Left ventricle myocardium inferior (tissue), 1 donor: ENCODE results near the gene PALD1. TPM values are rescaled to one million over a fixed set of nuclear protein-coding genes. Genes with fewer than 3 reads are reported as not detected.
A peak's percentile ranks its signal among the peaks of the same experiment; 100 is the strongest.
"Not testable (repeated sequence)": the region's sequence is repeated elsewhere in the genome, so short reads cannot be mapped to it uniquely, and the experiment has no call there.

ENCODE experiments used
- DNase-seq: peaks from one replicate; pipeline ENCODE4 v3.0.0-alpha.2; 2020
- H3K27ac ChIP-seq: fragments of 200-600 bp; replicated peaks from 2 replicates; pipeline ENCODE4 v1.8.0; 2021
- H3K27me3 ChIP-seq: fragments of 200-600 bp; 2 replicates; pipeline ENCODE4 v1.8.0; 2021; ENCODE audit warnings: low read depth
- H3K36me3 ChIP-seq: fragments of 200-600 bp; 2 replicates; pipeline ENCODE4 v1.8.0; 2021
- H3K4me1 ChIP-seq: fragments of 200-600 bp; 2 replicates; pipeline ENCODE4 v1.8.0; 2021
- H3K4me3 ChIP-seq: fragments of 200-600 bp; 2 replicates; pipeline ENCODE4 v1.8.0; 2021; ENCODE audit warnings: mild to moderate bottlenecking, moderate library complexity
- H3K9me3 ChIP-seq: fragments of 200-600 bp; replicated peaks from 2 replicates; pipeline ENCODE4 v1.8.0; 2021
- intact Hi-C: fragments of 100-400 bp; cut with micrococcal nuclease; formaldehyde crosslinking; loops from one replicate; pipeline ENCODE4 v1.11.0; 2022
- total RNA-seq: library from RNA; stranded (reverse); fragmentation: NEBNext Ultra II Directional; extraction: Animal tissue kit (Norgen Biotek cat#: 25700); gene quantifications from one replicate; pipeline ENCODE4 v1.2.1, GENCODE V29; 2021
- TF ChIP-seq, protein P1 (sequence below): fragments of 200-600 bp; IDR thresholded peaks from 2 replicates; pipeline ENCODE4 v1.8.0; 2021; ENCODE audit warnings: antibody characterized with exemption, mild to moderate bottlenecking, borderline replicate concordance
- donor health status: DM: no; HTN: yes; CAD: no; lungs with severe emphysema.

The PALD1 gene
- total RNA-seq, 1 donor from 2014 or later = 5.1 TPM

DNA sequence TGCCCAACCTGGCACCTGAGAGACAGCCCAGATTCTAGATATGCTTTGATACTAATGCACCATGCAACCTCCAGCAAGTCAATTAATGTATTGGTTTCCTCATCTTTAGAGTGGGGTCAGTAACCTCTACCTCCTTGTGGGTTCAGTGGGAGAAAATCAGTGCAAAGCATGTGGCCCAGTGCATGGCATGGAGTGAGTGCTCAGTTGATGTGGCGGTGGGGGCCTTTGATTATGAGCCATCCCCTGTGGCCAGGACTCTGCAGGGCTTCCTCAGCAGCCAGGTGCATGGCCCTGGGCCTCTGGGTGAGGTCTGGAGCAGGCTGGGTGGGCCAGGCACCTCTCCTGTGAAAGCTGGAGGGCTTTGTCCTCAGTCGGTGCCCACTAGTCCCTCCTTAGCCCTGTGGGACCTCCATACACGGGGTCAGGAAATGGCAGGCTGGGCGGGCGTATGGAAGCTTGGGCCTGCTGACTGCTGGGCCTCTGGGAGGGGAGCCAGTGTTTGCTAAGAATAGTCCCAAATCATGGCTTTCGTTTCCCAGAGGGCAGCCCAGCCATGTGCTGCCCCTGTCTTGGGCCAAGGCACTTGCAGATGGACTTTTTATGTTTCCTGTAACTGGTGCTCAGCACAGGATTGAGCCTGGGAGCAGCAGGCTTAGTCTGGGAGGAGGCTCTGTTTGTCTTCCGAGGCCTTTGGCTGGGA is 3.4 kb downstream of the PALD1 start:
- intact Hi-C loops = no loop called here
- Histone ChIP-seq H3K27me3 (no peaks in the 10 kb centered on the region), H3K4me1 (peaks cover 94% of the 10 kb centered on the region), H3K9me3 (no peaks in the 10 kb centered on the region), H3K36me3 (no peaks in the 10 kb centered on the region), H3K4me3 (peak overlapping the region; percentile 77), H3K27ac (peak overlapping the region; percentile 88)
- TF ChIP-seq, protein P1, sequence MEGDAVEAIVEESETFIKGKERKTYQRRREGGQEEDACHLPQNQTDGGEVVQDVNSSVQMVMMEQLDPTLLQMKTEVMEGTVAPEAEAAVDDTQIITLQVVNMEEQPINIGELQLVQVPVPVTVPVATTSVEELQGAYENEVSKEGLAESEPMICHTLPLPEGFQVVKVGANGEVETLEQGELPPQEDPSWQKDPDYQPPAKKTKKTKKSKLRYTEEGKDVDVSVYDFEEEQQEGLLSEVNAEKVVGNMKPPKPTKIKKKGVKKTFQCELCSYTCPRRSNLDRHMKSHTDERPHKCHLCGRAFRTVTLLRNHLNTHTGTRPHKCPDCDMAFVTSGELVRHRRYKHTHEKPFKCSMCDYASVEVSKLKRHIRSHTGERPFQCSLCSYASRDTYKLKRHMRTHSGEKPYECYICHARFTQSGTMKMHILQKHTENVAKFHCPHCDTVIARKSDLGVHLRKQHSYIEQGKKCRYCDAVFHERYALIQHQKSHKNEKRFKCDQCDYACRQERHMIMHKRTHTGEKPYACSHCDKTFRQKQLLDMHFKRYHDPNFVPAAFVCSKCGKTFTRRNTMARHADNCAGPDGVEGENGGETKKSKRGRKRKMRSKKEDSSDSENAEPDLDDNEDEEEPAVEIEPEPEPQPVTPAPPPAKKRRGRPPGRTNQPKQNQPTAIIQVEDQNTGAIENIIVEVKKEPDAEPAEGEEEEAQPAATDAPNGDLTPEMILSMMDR = peak; percentile 41
- peak; percentile 77 for DNase-seq

- Histone ChIP-seq H3K4me1 (peaks cover 87% of the 10 kb centered on the region), H3K27me3 (no peaks in the 10 kb centered on the region), H3K9me3 (no peaks in the 10 kb centered on the region), H3K27ac (peak overlapping the region; percentile 88), H3K36me3 (no peaks in the 10 kb centered on the region), H3K4me3 (no peak overlapping the region)
- intact Hi-C loops = no loop called here
- TF ChIP-seq, protein P1 = no peak
- DNase-seq = no peak
Measured at GRCh38 chr10:70482982-70483760, 4.6 kb downstream of the PALD1 start.

- H3K9me3 ChIP-seq = not testable (repeated sequence)
- H3K27ac ChIP-seq = peak overlapping the region; percentile 88
Measured at GRCh38 chr10:70483872-70484271, 5.3 kb downstream of the PALD1 start.

DNA sequence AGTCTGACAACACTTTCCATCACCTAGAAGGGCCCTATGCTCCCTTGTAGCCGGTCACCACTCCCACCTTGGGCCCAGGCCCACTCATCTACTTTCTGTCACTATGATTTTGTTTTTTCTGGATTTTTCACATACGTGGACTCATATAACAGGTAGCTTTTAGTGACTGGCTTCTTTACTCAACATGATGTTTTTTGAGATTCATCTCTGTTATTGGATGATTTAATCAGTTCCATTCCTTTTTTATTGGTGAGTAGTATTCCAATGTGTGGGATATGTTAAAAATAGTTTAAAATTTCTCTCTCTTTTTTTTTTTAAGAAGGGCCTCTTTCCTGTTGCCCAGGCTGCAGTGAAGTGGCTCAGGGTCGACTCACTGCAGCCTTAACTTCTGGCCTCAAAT is 9.3 kb downstream of the PALD1 start:
- intact Hi-C loops = no loop called here
- Histone ChIP-seq H3K36me3 (no peaks in the 10 kb centered on the region), H3K27ac (no peak overlapping the region), H3K9me3 (no peaks in the 10 kb centered on the region), H3K4me3 (no peak overlapping the region), H3K4me1 (peaks cover 46% of the 10 kb centered on the region), H3K27me3 (no peaks in the 10 kb centered on the region)
- no peak for DNase-seq
- TF ChIP-seq, protein P1 = no peak

More at GRCh38 chr10:70483872-70484271, 5.3 kb downstream of the PALD1 start:
- DNase-seq, H3K36me3 ChIP-seq, H3K4me3 ChIP-seq, intact Hi-C loops, H3K27me3 ChIP-seq: not testable (repeated sequence)
- peaks cover 80% of the 10 kb centered on the region for H3K4me1 ChIP-seq

- Histone ChIP-seq H3K36me3 (no peaks in the 10 kb centered on the region), H3K4me1 (peaks cover 44% of the 10 kb centered on the region), H3K27me3 (no peaks in the 10 kb centered on the region), H3K9me3 (no peaks in the 10 kb centered on the region), H3K4me3 (no peak overlapping the region), H3K27ac (no peak overlapping the region)
- DNase-seq = no peak
- TF ChIP-seq, protein P1 = no peak
- intact Hi-C loops = no loop called here
Measured at GRCh38 chr10:70490142-70490541, 11.6 kb downstream of the PALD1 start.

GRCh38 chr10:70491614-70492013 is 13.0 kb downstream of the PALD1 start:
- Histone ChIP-seq H3K4me1 (peaks cover 40% of the 10 kb centered on the region), H3K27ac (no peak overlapping the region), H3K9me3 (no peaks in the 10 kb centered on the region), H3K27me3 (no peaks in the 10 kb centered on the region), H3K4me3 (no peak overlapping the region), H3K36me3 (no peaks in the 10 kb centered on the region)
- TF ChIP-seq, protein P1 = no peak
- intact Hi-C loops = no loop called here
- DNase-seq = no peak
